Natural killer cell treated with Interleukin-12 subunit alpha and Interleukin-12 subunit beta and Interleukin-15 and Interleukin-18, amount 100 ng/mL, for 72 hours (primary cell): ENCODE measurements around the gene CFAP58. TPM values are rescaled to one million over a fixed set of nuclear protein-coding genes. Genes with fewer than 3 reads are reported as not detected.

Source experiments
- ATAC-seq, 2 donors: fragments of 150-1000 bp; cut with Tn5 transposase in 1 of 2; sonication (Bioruptor Pico), chemical (Tn5 transposase) in 1 of 2; 2 replicates each; pipeline ENCODE4 v1.10.0; 2021
- DNase-seq: peaks from one replicate; pipeline ENCODE4 v3.0.0; 2022; ENCODE audit warnings: low spot score
- H3K27ac Mint-ChIP-seq, 2 donors: 1 replicate in 1 of 2; 2 replicates in 1 of 2; pipeline ENCODE4 v1.8.0; 2022; ENCODE audit warnings: mixed read lengths in 2 of 2, mild to moderate bottlenecking in 1 of 2, moderate library complexity in 1 of 2
- H3K27me3 Mint-ChIP-seq, 2 donors: 1 replicate in 1 of 2; 2 replicates in 1 of 2; pipeline ENCODE4 v1.8.0; 2022; ENCODE audit warnings: mixed read lengths in 2 of 2
- H3K36me3 Mint-ChIP-seq: one replicate; pipeline ENCODE4 v1.8.0; 2022; ENCODE audit warnings: mixed read lengths
- H3K4me1 Mint-ChIP-seq, 2 donors: 1 replicate in 1 of 2; 2 replicates in 1 of 2; pipeline ENCODE4 v1.8.0; 2022; ENCODE audit warnings: low read depth in 2 of 2, mixed read lengths in 2 of 2, mild to moderate bottlenecking in 1 of 2
- H3K4me3 Mint-ChIP-seq: one replicate; pipeline ENCODE4 v1.8.0; 2022; ENCODE audit warnings: mixed read lengths
- H3K9me3 Mint-ChIP-seq: 2 replicates; pipeline ENCODE4 v1.8.0; 2022; ENCODE audit warnings: mixed read lengths
- total RNA-seq, 2 donors: library from RNA; stranded (reverse); gene quantifications; one replicate each; pipeline ENCODE4 v1.2.3, GENCODE V29; 2022

The CFAP58 gene
- total RNA-seq, 2 donors from 2014 or later: 0.38 to 0.67 TPM

GRCh38 chr10:104430360-104430759 lies 76.7 kb downstream of the CFAP58 start:
- Mint-ChIP-seq H3K4me3 (no peak overlapping the region), H3K36me3 (no peaks in the 10 kb centered on the region), H3K9me3 (no peaks in the 10 kb centered on the region), H3K27ac (no peak overlapping the region), H3K27me3 (peaks cover 2% of the 10 kb centered on the region in 2 donors), H3K4me1 (no peaks in the 10 kb centered on the region)
- no peak for ATAC-seq
- DNase-seq: no peak

DNA sequence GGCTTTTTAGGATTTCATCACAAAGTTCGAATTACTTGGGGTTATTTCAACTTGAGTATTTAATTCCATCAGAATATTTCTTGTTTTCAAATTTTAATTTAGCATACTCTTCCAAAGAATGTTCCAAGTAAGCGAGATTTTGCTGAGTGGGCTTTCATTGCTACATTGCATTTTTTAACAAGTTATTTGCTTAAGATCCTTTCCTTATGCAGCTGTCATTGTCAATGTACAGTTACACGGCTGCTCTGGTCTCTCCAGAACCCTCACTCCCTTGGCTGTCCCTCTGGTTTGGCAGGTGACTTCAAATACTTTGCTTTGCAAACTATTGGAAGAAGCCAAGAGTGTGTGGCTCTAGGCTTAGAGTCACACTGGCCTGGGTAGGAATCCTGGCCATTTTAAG lies 80.0 kb downstream of the CFAP58 start:
- H3K4me1 Mint-ChIP-seq: no peaks in the 10 kb centered on the region
- no peaks in the 10 kb centered on the region for H3K9me3 Mint-ChIP-seq
- no peak for DNase-seq
- H3K27me3 Mint-ChIP-seq: peaks cover 10 to 19% of the 10 kb centered on the region in 2 donors
- H3K27ac Mint-ChIP-seq: no peak overlapping the region
- no peak overlapping the region for H3K4me3 Mint-ChIP-seq
- ATAC-seq: no peak
- H3K36me3 Mint-ChIP-seq: no peaks in the 10 kb centered on the region

- DNase-seq: no peak
- H3K4me1 Mint-ChIP-seq: no peaks in the 10 kb centered on the region
- peaks cover 10 to 19% of the 10 kb centered on the region in 2 donors for H3K27me3 Mint-ChIP-seq
- H3K9me3 Mint-ChIP-seq: no peaks in the 10 kb centered on the region
- no peak for ATAC-seq
- no peak overlapping the region for H3K4me3 Mint-ChIP-seq
- H3K27ac Mint-ChIP-seq: no peak overlapping the region
- no peaks in the 10 kb centered on the region for H3K36me3 Mint-ChIP-seq
These were observed 81.0 kb downstream of the CFAP58 start for GRCh38 chr10:104434601-104435000.

DNA sequence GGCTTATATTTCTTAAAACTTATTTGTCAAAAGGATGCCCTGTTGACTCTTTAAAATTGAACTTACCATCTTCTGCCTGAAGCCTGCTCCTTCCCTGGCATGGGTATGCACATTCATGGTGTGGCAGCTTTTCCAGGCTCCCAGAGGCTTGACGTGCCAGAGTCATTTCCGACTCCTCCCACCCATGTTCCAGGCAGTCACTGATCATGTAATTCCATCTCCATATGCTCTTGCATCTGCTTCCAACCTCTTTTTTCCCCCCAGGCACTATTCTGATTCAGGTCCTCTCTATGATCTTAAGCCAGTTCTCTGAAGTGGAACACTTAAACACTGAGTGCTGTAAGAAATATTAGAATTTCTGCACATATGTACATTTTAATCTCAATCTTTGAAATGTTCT lies 82.2 kb downstream of the CFAP58 start:
- Mint-ChIP-seq H3K27me3 (peaks cover 10 to 19% of the 10 kb centered on the region in 2 donors), H3K27ac (no peak overlapping the region), H3K36me3 (no peaks in the 10 kb centered on the region), H3K9me3 (no peaks in the 10 kb centered on the region), H3K4me1 (no peaks in the 10 kb centered on the region), H3K4me3 (no peak overlapping the region)
- ATAC-seq (no peak), DNase-seq (no peak)

GRCh38 chr10:104437226-104437625 lies 83.6 kb downstream of the CFAP58 start:
- H3K36me3 Mint-ChIP-seq: no peaks in the 10 kb centered on the region
- DNase-seq (no peak), ATAC-seq (no peak)
- no peak overlapping the region for H3K27ac Mint-ChIP-seq
- no peaks in the 10 kb centered on the region for H3K9me3 Mint-ChIP-seq
- H3K4me1 Mint-ChIP-seq: peaks cover 0 to 6% of the 10 kb centered on the region in 2 donors
- peaks cover 8 to 19% of the 10 kb centered on the region in 2 donors for H3K27me3 Mint-ChIP-seq
- H3K4me3 Mint-ChIP-seq: no peak overlapping the region

DNA sequence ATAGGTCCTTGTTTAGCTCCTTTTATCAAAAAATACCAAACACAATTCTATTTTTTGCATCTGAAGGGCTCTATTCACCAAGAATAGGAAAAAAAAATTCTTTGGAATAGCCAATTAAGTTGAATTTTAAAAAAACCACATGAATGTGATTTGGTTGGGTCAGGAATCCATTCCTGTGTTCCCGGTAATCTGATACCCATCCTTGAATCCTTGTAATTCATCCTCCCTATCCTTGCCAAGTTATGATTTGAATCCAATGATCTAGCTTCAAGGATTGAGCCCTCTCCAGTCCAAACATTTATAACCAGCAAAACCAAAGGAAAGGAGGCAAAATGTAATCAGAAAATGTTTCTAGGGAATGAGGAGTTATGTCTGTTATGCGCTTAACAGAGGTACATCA lies 86.6 kb downstream of the CFAP58 start:
- no peak for ATAC-seq
- H3K4me3 Mint-ChIP-seq: no peak overlapping the region

DNA sequence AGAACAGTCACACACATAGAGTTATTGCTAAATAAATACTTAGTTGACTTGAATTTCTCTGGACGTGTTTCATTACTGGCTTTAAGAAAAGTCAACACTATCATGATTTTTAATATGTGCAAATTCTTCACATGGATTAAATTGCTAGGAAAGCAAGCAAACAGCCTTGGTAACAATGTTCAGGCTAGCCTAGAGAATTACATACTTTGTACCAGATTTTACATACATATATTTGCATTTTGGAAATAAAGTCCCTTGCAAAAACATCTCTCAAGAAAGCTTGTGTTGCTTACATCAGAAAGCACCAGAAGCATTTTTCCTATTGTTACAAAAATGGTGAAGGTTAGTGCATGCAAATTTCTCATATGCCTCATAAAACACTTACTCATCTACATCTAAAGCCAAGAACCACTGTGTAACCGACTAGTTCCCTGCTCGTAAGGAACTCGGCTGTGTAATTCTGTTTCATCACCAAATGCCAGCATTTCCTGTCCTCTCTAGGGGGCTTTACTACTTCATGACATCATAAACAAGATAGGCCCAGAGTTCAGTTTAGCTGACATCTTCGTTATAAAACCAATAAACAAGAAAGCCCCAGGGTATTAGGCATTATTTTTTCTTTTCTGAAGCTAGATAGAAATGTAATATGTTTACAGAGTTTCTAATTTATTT lies 87.8 kb downstream of the CFAP58 start:
- Mint-ChIP-seq H3K27ac (peak overlapping the region in 1 of 2 donors; percentile 41), H3K9me3 (no peaks in the 10 kb centered on the region), H3K4me1 (peaks cover 0 to 6% of the 10 kb centered on the region in 2 donors), H3K4me3 (no peak overlapping the region), H3K36me3 (no peaks in the 10 kb centered on the region), H3K27me3 (peaks cover 3 to 11% of the 10 kb centered on the region in 2 donors)
- DNase-seq (no peak), ATAC-seq (peak; percentile 57 to 73)

More for the DNA sequence above, 86.6 kb downstream of the CFAP58 start:
- Mint-ChIP-seq H3K27ac (no peak overlapping the region), H3K27me3 (peaks cover 8 to 18% of the 10 kb centered on the region in 2 donors), H3K4me1 (peaks cover 0 to 6% of the 10 kb centered on the region in 2 donors), H3K9me3 (no peaks in the 10 kb centered on the region), H3K36me3 (no peaks in the 10 kb centered on the region)
- no peak for DNase-seq

GRCh38 chr10:104445359-104445758 lies 91.7 kb downstream of the CFAP58 start:
- Mint-ChIP-seq H3K4me3 (no peak overlapping the region), H3K27ac (no peak overlapping the region), H3K36me3 (no peaks in the 10 kb centered on the region), H3K9me3 (no peaks in the 10 kb centered on the region), H3K27me3 (peaks cover 7 to 8% of the 10 kb centered on the region in 2 donors), H3K4me1 (peaks cover 0 to 6% of the 10 kb centered on the region in 2 donors)
- no peak for ATAC-seq
- no peak for DNase-seq

DNA sequence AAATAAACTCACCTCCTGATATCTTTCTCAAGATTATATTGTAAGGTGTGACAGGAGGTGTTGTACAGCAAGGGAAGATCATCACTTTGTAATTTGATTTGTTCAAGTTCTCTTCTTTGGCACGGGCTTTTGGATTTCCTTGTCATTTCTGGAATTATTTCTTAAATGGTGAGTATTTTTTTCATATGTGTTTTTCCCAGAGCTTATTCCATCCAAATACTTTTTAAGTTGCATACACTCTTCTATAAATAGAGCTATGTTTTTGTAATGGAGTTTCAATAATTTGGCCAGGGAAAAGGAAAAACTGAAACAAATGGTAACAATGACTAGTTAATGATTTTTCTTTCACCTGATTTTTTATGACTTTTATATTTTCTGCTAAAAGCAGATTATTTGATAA lies 92.5 kb downstream of the CFAP58 start:
- ATAC-seq (no peak), DNase-seq (no peak)
- peaks cover 0 to 6% of the 10 kb centered on the region in 2 donors for H3K4me1 Mint-ChIP-seq
- H3K36me3 Mint-ChIP-seq: no peaks in the 10 kb centered on the region
- H3K27ac Mint-ChIP-seq: no peak overlapping the region
- H3K27me3 Mint-ChIP-seq: peaks cover 7 to 8% of the 10 kb centered on the region in 2 donors
- no peak overlapping the region for H3K4me3 Mint-ChIP-seq
- H3K9me3 Mint-ChIP-seq: no peaks in the 10 kb centered on the region

- DNase-seq: no peak
- Mint-ChIP-seq H3K4me3 (no peak overlapping the region), H3K4me1 (no peaks in the 10 kb centered on the region), H3K27ac (no peak overlapping the region), H3K36me3 (no peaks in the 10 kb centered on the region), H3K27me3 (peaks cover 7 to 8% of the 10 kb centered on the region in 2 donors), H3K9me3 (no peaks in the 10 kb centered on the region)
- no peak for ATAC-seq
These were observed 93.7 kb downstream of the CFAP58 start for GRCh38 chr10:104447331-104447730.

DNA sequence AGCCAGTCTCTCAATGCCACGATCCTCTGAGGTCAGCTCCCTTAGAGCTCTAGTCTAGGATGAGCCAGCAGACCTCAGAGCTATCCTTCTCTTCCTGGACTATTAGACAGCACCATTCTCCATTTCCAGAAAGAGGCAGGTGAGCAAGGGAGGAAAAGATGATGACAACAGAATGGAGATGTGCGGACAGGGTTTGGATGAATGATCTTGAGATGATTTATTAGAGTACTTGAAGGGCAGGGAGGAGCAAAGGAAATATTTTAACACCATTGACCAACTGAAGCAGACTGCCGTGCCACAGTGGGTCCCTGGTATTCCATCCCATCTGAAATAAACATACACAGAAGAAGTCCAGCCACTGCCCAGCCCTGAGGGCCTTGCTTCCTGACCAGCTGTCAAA lies 94.3 kb downstream of the CFAP58 start:
- no peaks in the 10 kb centered on the region for H3K9me3 Mint-ChIP-seq
- H3K36me3 Mint-ChIP-seq: no peaks in the 10 kb centered on the region
- peaks cover 7 to 8% of the 10 kb centered on the region in 2 donors for H3K27me3 Mint-ChIP-seq
- DNase-seq: no peak
- no peak overlapping the region for H3K4me3 Mint-ChIP-seq
- H3K4me1 Mint-ChIP-seq: no peaks in the 10 kb centered on the region
- H3K27ac Mint-ChIP-seq: no peak overlapping the region
- no peak for ATAC-seq

DNA sequence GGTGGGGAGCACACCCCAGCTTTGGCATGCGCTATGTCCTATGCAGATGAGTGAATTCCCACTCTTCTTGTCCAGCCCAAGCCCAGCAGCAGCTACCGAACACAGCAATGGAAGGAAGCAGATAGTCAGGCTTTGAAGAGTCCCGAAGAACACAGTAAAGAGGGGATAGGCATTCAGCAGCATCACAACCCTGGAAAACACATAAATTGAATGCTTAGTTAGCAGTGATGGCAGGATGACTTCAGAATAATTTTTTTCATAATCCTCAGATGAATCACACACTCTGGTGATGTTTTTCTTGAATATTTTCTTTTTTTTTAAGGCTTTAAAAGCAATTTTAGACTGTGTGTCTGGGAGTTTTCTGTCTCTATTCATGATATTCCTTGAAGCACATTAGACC lies 95.8 kb downstream of the CFAP58 start:
- Mint-ChIP-seq H3K27ac (no peak overlapping the region), H3K36me3 (no peaks in the 10 kb centered on the region), H3K9me3 (no peaks in the 10 kb centered on the region), H3K4me1 (no peaks in the 10 kb centered on the region), H3K27me3 (peaks cover 8 to 11% of the 10 kb centered on the region in 2 donors), H3K4me3 (no peak overlapping the region)
- DNase-seq (no peak), ATAC-seq (no peak)

DNA sequence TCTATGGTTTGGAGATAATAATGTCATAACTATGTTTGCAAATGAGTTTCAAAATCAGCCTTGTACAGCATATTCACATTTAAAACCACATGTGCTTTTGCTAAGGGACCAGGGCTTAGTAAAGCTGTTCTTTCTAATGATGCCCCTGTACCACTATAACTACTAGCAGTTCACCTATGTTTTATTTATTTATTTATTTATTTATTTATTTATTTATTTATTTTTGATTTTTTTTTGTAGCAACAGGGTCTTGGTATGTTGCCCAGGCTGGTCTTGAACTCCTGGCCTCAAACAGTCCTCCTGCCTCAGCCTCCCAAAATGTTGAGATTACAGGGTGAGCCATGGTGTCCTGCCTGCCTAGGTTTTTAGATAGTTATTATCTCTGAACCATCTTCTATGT lies 96.9 kb downstream of the CFAP58 start:
- Mint-ChIP-seq H3K4me1 (no peaks in the 10 kb centered on the region), H3K4me3 (no peak overlapping the region), H3K9me3 (no peaks in the 10 kb centered on the region), H3K27ac (no peak overlapping the region), H3K27me3 (peaks cover 8 to 12% of the 10 kb centered on the region in 2 donors), H3K36me3 (no peaks in the 10 kb centered on the region)
- no peak for DNase-seq
- ATAC-seq: no peak

DNA sequence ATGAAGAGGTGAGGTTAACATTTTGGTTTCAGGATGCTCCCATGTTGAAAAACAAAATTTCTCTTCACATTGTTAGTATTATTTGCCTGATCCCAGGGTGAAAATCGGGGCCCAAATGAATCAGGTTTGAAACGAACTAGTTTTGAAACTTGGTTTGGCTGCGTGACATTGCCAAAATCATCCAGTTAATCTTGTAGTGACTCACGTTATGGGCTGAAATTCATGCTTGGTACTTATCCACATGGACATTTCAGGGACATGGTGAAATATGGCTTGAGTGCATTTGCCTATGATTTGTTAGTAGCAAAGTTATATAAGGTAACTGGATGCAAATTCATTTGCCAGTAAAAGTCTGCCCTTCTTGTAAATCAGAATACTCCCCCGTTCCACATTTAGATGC lies 97.3 kb downstream of the CFAP58 start:
- no peaks in the 10 kb centered on the region for H3K4me1 Mint-ChIP-seq
- no peaks in the 10 kb centered on the region for H3K9me3 Mint-ChIP-seq
- H3K4me3 Mint-ChIP-seq: no peak overlapping the region
- no peak overlapping the region for H3K27ac Mint-ChIP-seq
- ATAC-seq (no peak), DNase-seq (no peak)
- H3K36me3 Mint-ChIP-seq: no peaks in the 10 kb centered on the region
- peaks cover 8 to 13% of the 10 kb centered on the region in 2 donors for H3K27me3 Mint-ChIP-seq

DNA sequence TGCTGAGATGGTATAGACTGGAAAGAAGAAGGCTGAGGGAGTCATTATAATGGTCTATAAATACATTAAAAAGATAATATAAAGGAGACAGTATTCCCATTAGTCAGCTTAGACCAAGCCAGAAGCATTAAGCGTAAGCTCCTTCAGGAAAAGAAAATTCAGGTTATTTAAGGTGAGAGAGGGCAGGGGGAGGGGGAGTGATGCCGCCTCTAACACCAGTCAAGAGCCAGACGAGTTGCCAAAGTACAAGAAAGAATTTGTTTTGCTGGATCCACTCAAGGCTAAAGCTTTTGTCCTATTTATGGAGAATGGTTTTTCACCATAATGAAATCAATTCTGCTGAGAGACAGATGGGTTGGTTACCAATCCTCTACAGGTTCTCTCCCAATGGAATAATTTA lies 99.3 kb downstream of the CFAP58 start:
- peaks cover 0 to 12% of the 10 kb centered on the region in 2 donors for H3K27me3 Mint-ChIP-seq
- no peaks in the 10 kb centered on the region for H3K9me3 Mint-ChIP-seq
- DNase-seq: no peak
- no peak overlapping the region for H3K27ac Mint-ChIP-seq
- no peak overlapping the region for H3K4me3 Mint-ChIP-seq
- ATAC-seq: no peak
- no peaks in the 10 kb centered on the region for H3K36me3 Mint-ChIP-seq
- no peaks in the 10 kb centered on the region for H3K4me1 Mint-ChIP-seq
